NB4 (cell line): ENCODE results near the gene ATOH8.

Experiments
- MYC ChIP-seq: IDR thresholded peaks from 2 replicates; pipeline ENCODE4 v1.6.1; 2011; ENCODE audit warnings: low read depth, low read length
- POLR2A ChIP-seq: IDR thresholded peaks from 2 replicates; pipeline ENCODE4 v1.6.1; 2011; ENCODE audit warnings: mild to moderate bottlenecking; ENCODE audit not compliant: insufficient read length; ENCODE audit errors: extremely low read depth
- TF ChIP-seq, protein P1 (sequence below): IDR thresholded peaks from one replicate; pipeline ENCODE4 v1.5.1; 2012; ENCODE audit warnings: low read depth, low read length
- TF ChIP-seq, protein P2 (sequence below): IDR thresholded peaks from 2 replicates; pipeline ENCODE4 v1.6.1; 2011; ENCODE audit warnings: low read depth, low read length

DNA sequence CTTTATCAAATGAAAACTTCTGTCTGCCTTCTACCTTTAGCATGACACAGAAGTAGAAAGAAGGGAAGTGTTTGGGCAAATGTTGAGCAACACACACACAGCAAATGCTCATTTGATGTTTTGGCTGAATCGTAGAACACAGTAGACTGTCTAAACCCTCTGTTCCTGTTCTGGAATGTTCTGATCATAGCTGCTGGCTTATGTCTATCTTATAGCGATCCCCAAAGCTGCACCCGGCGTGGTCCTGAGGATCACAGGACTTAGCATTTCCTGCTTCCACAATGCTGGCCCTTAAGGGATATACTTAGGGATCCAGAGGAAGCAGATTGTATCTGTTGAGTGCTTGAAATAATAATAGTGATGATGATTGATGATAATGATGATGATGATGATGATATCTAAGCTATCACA lies 44.4 kb upstream of the ATOH8 start:
- TF ChIP-seq, protein P1, sequence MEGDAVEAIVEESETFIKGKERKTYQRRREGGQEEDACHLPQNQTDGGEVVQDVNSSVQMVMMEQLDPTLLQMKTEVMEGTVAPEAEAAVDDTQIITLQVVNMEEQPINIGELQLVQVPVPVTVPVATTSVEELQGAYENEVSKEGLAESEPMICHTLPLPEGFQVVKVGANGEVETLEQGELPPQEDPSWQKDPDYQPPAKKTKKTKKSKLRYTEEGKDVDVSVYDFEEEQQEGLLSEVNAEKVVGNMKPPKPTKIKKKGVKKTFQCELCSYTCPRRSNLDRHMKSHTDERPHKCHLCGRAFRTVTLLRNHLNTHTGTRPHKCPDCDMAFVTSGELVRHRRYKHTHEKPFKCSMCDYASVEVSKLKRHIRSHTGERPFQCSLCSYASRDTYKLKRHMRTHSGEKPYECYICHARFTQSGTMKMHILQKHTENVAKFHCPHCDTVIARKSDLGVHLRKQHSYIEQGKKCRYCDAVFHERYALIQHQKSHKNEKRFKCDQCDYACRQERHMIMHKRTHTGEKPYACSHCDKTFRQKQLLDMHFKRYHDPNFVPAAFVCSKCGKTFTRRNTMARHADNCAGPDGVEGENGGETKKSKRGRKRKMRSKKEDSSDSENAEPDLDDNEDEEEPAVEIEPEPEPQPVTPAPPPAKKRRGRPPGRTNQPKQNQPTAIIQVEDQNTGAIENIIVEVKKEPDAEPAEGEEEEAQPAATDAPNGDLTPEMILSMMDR: no peak
- no peak for TF ChIP-seq MYC
- TF ChIP-seq, protein P2, sequence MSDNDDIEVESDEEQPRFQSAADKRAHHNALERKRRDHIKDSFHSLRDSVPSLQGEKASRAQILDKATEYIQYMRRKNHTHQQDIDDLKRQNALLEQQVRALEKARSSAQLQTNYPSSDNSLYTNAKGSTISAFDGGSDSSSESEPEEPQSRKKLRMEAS: no peak
- TF ChIP-seq POLR2A: no peak
